Astrocyte (in vitro differentiated cells and primary cell): ENCODE data around the gene LRP1B.

Experiments
- EZH2 ChIP-seq: IDR thresholded peaks from 2 replicates; pipeline ENCODE4 v1.6.1; 2012; ENCODE audit warnings: mild to moderate bottlenecking, low read length, inconsistent platforms; ENCODE audit not compliant: insufficient read depth
- TF ChIP-seq, protein P1 (sequence below): IDR thresholded peaks from 2 replicates; pipeline ENCODE4 v1.5.1; 2011; ENCODE audit warnings: low read depth, mild to moderate bottlenecking, inconsistent platforms, low read length, moderate library complexity; ENCODE audit not compliant: insufficient read depth

DNA sequence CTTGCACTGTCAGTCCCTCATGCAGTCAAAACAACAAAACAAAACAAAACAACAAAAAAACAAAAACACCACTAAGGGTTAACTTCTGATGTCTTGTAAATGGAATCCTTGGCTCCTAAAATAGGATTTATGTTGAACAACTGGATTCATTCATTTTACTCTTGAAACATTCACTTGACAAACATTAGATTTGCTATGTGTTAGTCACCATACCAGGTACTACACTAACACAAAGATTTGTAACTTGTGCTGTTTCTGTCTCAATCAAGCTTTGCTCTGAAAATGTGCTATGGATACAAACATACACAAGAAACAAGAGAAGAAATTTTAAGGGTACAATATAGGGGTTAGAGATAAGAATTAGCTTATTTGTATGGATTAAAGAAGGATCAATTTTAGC, 812.8 kb downstream of the LRP1B start:
- TF ChIP-seq, protein P1, sequence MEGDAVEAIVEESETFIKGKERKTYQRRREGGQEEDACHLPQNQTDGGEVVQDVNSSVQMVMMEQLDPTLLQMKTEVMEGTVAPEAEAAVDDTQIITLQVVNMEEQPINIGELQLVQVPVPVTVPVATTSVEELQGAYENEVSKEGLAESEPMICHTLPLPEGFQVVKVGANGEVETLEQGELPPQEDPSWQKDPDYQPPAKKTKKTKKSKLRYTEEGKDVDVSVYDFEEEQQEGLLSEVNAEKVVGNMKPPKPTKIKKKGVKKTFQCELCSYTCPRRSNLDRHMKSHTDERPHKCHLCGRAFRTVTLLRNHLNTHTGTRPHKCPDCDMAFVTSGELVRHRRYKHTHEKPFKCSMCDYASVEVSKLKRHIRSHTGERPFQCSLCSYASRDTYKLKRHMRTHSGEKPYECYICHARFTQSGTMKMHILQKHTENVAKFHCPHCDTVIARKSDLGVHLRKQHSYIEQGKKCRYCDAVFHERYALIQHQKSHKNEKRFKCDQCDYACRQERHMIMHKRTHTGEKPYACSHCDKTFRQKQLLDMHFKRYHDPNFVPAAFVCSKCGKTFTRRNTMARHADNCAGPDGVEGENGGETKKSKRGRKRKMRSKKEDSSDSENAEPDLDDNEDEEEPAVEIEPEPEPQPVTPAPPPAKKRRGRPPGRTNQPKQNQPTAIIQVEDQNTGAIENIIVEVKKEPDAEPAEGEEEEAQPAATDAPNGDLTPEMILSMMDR = no peak
- no peak for TF ChIP-seq EZH2
